PC-3 (cell line): ENCODE data around the gene FLVCR1.

Experiments
- CTCF ChIP-seq: fragments of 300-600 bp; sonication (generic); conservative IDR thresholded peaks from 2 replicates; pipeline ENCODE4 v1.5.1; 2017; ENCODE audit warnings: antibody characterized with exemption, low read depth, mild to moderate bottlenecking, low read length
- EZH2 ChIP-seq: fragments of 300-600 bp; sonication (generic); IDR thresholded peaks from one replicate; pipeline ENCODE4 v1.6.1; 2017; ENCODE audit warnings: antibody characterized with exemption, mild to moderate bottlenecking, low read length; ENCODE audit not compliant: unreplicated experiment
- EZH2phosphoT487 ChIP-seq: fragments of 300-600 bp; sonication (generic); IDR thresholded peaks from 2 replicates; pipeline ENCODE4 v1.6.1; 2018; ENCODE audit warnings: mild to moderate bottlenecking, antibody characterized with exemption, low read length, borderline replicate concordance

DNA sequence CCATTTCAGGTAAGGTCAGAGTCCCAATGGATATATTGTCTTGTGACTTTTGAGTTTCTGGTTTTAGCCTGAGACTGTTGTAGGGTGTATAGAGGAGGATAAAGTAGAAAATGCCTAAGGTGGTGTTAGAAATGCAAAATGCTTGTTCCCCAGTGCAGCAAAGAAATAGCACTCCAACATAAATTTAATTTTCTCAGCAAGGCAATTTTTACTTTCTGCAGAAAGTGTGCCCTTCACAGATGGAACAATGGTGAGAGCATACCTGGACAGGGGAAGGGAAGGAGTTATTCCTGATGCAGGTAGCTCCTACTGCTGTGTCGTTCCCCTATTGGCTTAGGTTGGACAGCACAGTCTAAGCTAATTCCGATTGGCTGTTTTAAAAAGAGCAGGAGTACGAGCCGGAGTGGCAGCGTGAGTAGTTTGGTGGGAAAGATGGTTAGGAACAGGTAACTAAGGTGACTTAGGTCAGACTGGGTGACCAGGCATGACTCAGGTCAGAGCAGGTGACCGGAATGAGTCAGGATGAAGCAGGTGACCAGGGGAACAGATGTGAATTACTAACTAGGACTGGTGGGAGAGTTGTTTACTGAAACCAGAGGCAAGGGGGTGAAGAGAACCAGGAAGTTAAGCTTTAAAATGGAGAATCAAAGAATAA is 32.1 kb upstream of the FLVCR1 start:
- TF ChIP-seq CTCF (no peak), EZH2phosphoT487 (no peak), EZH2 (no peak)
